Thoracic aorta (tissue), 2 donors: ENCODE measurements around the gene MXRA5. TPM values are rescaled to one million over a fixed set of nuclear protein-coding genes. Genes with fewer than 3 reads are reported as not detected.
A peak's percentile ranks its signal among the peaks of the same experiment; 100 is the strongest.

Source experiments
- ATAC-seq: fragments of 150-250 bp; one replicate; pipeline ENCODE4 v1.8.0; 2017; ENCODE audit warnings: low read depth; ENCODE audit not compliant: insufficient number of reproducible peaks, low FRiP score
- DNase-seq: peaks from one replicate; pipeline ENCODE4 v3.0.0-alpha.2; 2020; ENCODE audit warnings: low spot score
- H3K27ac ChIP-seq, 2 donors: fragments of 200-600 bp; sonication (generic); 1 replicate in 1 of 2; 2 replicates in 1 of 2; pipeline ENCODE4 v1.5.1; 2016; ENCODE audit warnings: mild to moderate bottlenecking in 2 of 2, moderate library complexity in 2 of 2
- H3K27me3 ChIP-seq: fragments of 200-600 bp; sonication (generic); replicated peaks from 2 replicates; pipeline ENCODE4 v1.6.0; 2016; ENCODE audit warnings: mild to moderate bottlenecking; ENCODE audit not compliant: insufficient read depth
- H3K36me3 ChIP-seq: fragments of 200-600 bp; sonication (generic); one replicate; pipeline ENCODE4 v1.5.1; 2016
- H3K4me1 ChIP-seq, 2 donors: fragments of 200-600 bp; sonication (generic); 1 replicate in 1 of 2; 2 replicates in 1 of 2; pipeline versions ENCODE4 v1.5.1 to v1.6.0; 2016; ENCODE audit warnings: low read depth in 2 of 2, mild to moderate bottlenecking in 1 of 2; ENCODE audit not compliant: control insufficient read depth in 1 of 2
- H3K4me3 ChIP-seq: fragments of 200-600 bp; sonication (generic); 2 replicates; pipeline ENCODE4 v1.5.1; 2016; ENCODE audit warnings: mild to moderate bottlenecking
- H3K9me3 ChIP-seq: fragments of 200-600 bp; sonication (generic); 2 replicates; pipeline ENCODE4 v1.5.1; 2016
- total RNA-seq, 2 donors: library from RNA; depleted of rRNA; stranded (reverse); fragments of >200 nt; gene quantifications; one replicate each; pipeline versions ENCODE4 v1.1.0 to v1.2.3, GENCODE V29; 2016
- TF ChIP-seq, protein P1 (sequence below): fragments of 200-600 bp; sonication (generic); IDR thresholded peaks from one replicate; pipeline ENCODE4 v1.5.1; 2019; ENCODE audit warnings: antibody characterized with exemption

MXRA5 gene
- total RNA-seq, 2 donors from 2014 or later = 0.14 to 2.3 TPM

DNA sequence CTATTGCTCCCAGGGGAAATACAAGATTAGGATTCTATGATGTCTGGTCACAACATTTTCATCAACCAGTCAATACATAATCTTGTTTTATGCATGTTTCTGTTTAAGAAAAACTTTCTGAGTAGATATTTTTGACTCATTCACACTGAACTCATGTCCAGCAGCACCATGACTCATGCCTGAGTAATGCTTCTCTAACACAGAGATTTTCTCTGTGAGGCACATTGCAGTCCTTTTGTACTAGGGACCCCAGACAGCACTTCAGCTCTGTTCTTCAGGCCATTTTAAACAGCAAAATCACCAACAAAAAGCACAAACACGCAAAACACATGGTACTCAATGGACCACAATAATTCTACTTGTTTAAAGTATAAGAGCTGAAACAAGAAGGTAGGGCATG is 83.6 kb downstream of the MXRA5 start:
- peaks cover 0 to 15% of the 10 kb centered on the region in 2 donors for H3K4me1 ChIP-seq
- no peaks in the 10 kb centered on the region for H3K36me3 ChIP-seq
- TF ChIP-seq, protein P1, sequence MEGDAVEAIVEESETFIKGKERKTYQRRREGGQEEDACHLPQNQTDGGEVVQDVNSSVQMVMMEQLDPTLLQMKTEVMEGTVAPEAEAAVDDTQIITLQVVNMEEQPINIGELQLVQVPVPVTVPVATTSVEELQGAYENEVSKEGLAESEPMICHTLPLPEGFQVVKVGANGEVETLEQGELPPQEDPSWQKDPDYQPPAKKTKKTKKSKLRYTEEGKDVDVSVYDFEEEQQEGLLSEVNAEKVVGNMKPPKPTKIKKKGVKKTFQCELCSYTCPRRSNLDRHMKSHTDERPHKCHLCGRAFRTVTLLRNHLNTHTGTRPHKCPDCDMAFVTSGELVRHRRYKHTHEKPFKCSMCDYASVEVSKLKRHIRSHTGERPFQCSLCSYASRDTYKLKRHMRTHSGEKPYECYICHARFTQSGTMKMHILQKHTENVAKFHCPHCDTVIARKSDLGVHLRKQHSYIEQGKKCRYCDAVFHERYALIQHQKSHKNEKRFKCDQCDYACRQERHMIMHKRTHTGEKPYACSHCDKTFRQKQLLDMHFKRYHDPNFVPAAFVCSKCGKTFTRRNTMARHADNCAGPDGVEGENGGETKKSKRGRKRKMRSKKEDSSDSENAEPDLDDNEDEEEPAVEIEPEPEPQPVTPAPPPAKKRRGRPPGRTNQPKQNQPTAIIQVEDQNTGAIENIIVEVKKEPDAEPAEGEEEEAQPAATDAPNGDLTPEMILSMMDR = no peak
- H3K27me3 ChIP-seq = no peaks in the 10 kb centered on the region
- ATAC-seq (no peak), DNase-seq (peak; percentile 4)
- peak overlapping the region in 1 of 2 donors; percentile 48 for H3K27ac ChIP-seq
- H3K9me3 ChIP-seq = no peaks in the 10 kb centered on the region
- no peak overlapping the region for H3K4me3 ChIP-seq
